ACC112 (cell line): ENCODE results near the gene BPIFB6.

Experiments
- H2AFZ ChIP-seq: fragments of 200-600 bp; sonication (generic); one replicate; pipeline ENCODE4 v1.6.0; 2017; ENCODE audit warnings: antibody characterized with exemption, low read length; ENCODE audit not compliant: unreplicated experiment
- H3K27ac ChIP-seq: fragments of 200-600 bp; sonication (generic); 2 replicates; pipeline ENCODE4 v1.5.1; 2014; ENCODE audit warnings: low read depth, mild to moderate bottlenecking, antibody characterized with exemption, low read length, moderate library complexity
- H3K27me3 ChIP-seq: fragments of 200-600 bp; sonication (generic); 2 replicates; pipeline ENCODE4 v1.6.1; 2014; ENCODE audit warnings: mild to moderate bottlenecking, antibody characterized with exemption, low read length, moderate library complexity, mixed read lengths; ENCODE audit not compliant: insufficient read depth
- H3K36me3 ChIP-seq: fragments of 200-600 bp; sonication (generic); 2 replicates; pipeline ENCODE4 v1.6.1; 2016; ENCODE audit warnings: mild to moderate bottlenecking, antibody characterized with exemption, low read length, moderate library complexity, mixed read lengths; ENCODE audit not compliant: insufficient read depth
- H3K4me1 ChIP-seq: fragments of 200-600 bp; sonication (generic); one replicate; pipeline ENCODE4 v1.6.1; 2016; ENCODE audit warnings: low read length, mixed read lengths; ENCODE audit not compliant: insufficient read depth, unreplicated experiment, control insufficient read depth
- H3K4me3 ChIP-seq: fragments of 200-600 bp; sonication (generic); 2 replicates; pipeline ENCODE4 v1.5.1; 2014; ENCODE audit warnings: mild to moderate bottlenecking, low read depth, low read length
- H3K79me2 ChIP-seq: fragments of 200-600 bp; sonication (generic); one replicate; pipeline ENCODE4 v1.6.0; 2016; ENCODE audit warnings: low read length; ENCODE audit not compliant: control insufficient read depth, unreplicated experiment, insufficient read depth

The BPIFB6 gene

GRCh38 chr20:33010133-33010504, 21.3 kb upstream of the BPIFB6 start:
- Histone ChIP-seq H3K27ac (no peak overlapping the region), H3K27me3 (peaks cover 64% of the 10 kb centered on the region), H3K4me3 (no peak overlapping the region), H3K36me3 (no peaks in the 10 kb centered on the region), H2AFZ (no peak overlapping the region), H3K4me1 (no peaks in the 10 kb centered on the region), H3K79me2 (no peaks in the 10 kb centered on the region)

GRCh38 chr20:33010674-33011449, 20.6 kb upstream of the BPIFB6 start:
- H3K27me3 ChIP-seq, result peaks cover 64% of the 10 kb centered on the region
- H3K4me3 ChIP-seq, result no peak overlapping the region
- H3K4me1 ChIP-seq, result no peaks in the 10 kb centered on the region
- H3K27ac ChIP-seq, result no peak overlapping the region
- H2AFZ ChIP-seq, result no peak overlapping the region
- no peaks in the 10 kb centered on the region for H3K79me2 ChIP-seq
- H3K36me3 ChIP-seq, result no peaks in the 10 kb centered on the region

DNA sequence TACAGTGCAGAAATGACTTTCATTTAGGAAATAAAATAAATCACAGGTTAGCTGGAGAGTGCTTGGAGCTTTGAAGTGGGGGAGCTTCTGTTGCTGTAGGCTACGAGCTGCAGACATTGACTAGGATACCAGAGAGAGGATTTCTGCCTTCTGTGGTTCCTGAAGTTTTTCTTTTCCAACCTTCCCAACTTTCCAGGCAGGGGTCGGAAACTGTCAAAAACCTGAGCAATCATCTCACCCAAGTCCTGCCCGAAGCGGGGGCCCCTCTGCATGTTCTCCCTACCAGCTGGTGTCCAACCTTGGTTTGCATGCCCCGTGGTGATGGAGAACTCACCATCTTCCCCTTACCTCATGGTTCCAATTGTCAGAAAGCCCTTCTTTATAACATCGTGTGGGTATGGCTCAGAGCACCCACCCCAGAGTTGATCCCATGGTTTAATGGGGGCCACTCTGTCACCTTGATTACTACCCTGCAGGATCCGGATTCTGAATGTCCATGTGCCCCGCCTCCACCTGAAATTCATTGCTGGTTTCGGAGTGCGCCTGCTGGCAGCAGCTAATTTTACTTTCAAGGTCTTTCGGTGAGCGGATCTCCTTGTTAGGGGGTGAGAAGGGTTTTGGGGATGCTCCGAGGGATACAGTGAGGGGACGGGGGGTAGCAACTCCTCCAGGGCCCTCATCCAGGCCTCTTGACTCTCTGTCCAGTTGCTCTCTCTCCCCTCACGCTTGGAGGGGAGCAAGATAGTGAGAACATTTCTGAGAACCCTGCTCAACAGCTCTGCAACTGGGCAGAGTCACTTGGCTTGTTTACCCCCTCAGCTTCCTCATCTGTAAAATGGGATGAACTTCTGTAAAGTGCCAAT, 18.9 kb upstream of the BPIFB6 start:
- no peak overlapping the region for H3K27ac ChIP-seq
- H2AFZ ChIP-seq, result no peak overlapping the region
- H3K36me3 ChIP-seq, result no peaks in the 10 kb centered on the region
- H3K27me3 ChIP-seq, result peaks cover 77% of the 10 kb centered on the region
- no peaks in the 10 kb centered on the region for H3K4me1 ChIP-seq
- no peak overlapping the region for H3K4me3 ChIP-seq
- H3K79me2 ChIP-seq, result no peaks in the 10 kb centered on the region

DNA sequence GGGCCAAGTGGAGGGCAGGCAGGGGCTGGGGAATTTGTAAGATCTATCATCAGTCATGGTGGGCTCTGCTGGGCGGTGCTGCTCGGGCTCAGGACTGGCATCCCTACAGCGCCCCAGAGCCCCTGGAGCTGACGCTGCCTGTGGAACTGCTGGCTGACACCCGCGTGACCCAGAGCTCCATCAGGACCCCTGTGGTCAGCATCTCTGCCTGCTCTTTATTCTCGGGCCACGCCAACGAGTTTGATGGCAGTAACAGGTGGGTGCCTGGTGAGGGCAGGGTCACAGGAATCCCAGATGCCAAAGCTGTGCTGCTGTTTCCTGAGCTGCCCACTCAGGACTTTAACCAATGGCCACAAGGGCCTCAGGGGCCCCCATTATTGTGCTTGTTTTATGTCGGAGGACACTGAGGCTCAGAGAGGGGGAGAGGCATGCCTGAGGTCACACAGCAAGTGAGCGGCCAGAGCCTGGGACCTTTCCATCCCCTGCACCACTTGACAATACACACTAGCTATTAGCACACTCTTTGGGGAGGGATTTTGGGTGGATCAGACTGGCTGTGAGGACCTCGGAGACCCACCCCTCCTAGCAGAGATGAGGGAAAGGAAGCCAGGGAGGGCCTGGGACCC, 17.6 kb upstream of the BPIFB6 start:
- H2AFZ ChIP-seq, result no peak overlapping the region
- H3K4me1 ChIP-seq, result no peaks in the 10 kb centered on the region
- H3K27me3 ChIP-seq, result peaks cover 83% of the 10 kb centered on the region
- no peaks in the 10 kb centered on the region for H3K36me3 ChIP-seq
- no peaks in the 10 kb centered on the region for H3K79me2 ChIP-seq
- H3K4me3 ChIP-seq, result no peak overlapping the region
- no peak overlapping the region for H3K27ac ChIP-seq

- H3K4me3 ChIP-seq, result no peak overlapping the region
- peaks cover 82% of the 10 kb centered on the region for H3K27me3 ChIP-seq
- no peaks in the 10 kb centered on the region for H3K36me3 ChIP-seq
- no peaks in the 10 kb centered on the region for H3K4me1 ChIP-seq
- no peak overlapping the region for H3K27ac ChIP-seq
- H3K79me2 ChIP-seq, result no peaks in the 10 kb centered on the region
- H2AFZ ChIP-seq, result no peak overlapping the region
Measured at GRCh38 chr20:33014336-33015113, 16.9 kb upstream of the BPIFB6 start.

DNA sequence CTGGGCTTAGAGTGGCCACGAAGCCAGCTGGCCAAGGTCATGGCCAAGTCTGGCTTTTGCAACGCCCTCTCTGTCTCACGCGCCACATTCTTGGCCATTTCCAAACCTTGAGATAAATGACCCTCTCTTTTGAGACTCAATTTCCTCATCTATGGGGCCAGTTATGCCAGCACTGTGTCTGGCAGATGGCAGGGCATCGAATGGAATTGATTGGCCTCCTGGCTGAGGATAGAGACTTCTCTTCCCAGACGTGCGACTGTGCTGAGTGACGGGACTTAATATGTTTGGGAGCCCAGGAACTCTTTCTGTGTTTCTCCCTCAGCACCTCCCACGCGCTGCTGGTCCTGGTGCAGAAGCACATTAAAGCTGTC, 16.3 kb upstream of the BPIFB6 start:
- no peak overlapping the region for H2AFZ ChIP-seq
- no peaks in the 10 kb centered on the region for H3K36me3 ChIP-seq
- H3K4me1 ChIP-seq, result no peaks in the 10 kb centered on the region
- H3K4me3 ChIP-seq, result no peak overlapping the region
- no peaks in the 10 kb centered on the region for H3K79me2 ChIP-seq
- H3K27me3 ChIP-seq, result peaks cover 76% of the 10 kb centered on the region
- H3K27ac ChIP-seq, result no peak overlapping the region

- Histone ChIP-seq H3K27ac (no peak overlapping the region), H2AFZ (no peak overlapping the region), H3K4me3 (no peak overlapping the region), H3K4me1 (no peaks in the 10 kb centered on the region), H3K79me2 (no peaks in the 10 kb centered on the region), H3K36me3 (no peaks in the 10 kb centered on the region), H3K27me3 (peaks cover 67% of the 10 kb centered on the region)
Measured at GRCh38 chr20:33015700-33016580, 15.5 kb upstream of the BPIFB6 start.

DNA sequence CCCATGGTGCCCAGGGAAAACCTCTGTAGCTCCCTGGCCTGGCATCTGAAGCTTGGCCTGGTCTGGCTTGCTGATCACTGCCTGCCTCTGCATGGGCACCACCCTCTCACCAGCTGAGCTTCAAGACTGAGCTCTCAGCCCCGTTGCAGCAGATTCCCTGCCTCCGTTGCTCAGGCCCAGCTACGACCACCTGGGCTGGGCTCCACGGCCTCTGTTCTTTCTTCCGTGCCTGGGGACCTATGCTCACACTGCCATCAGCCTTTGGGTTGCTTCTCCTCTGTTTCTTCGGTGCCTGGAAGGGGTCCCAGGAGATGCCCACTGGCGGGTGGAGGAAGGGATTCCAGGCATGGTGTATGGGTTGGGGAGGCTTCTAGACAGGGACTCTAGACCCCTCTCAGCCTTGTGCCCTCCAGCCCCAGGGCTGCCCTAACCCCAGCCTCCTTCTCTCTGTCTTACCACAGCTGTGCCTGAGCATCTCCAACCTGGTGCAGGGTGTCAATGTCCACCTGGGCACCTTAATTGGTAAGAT, 14.8 kb upstream of the BPIFB6 start:
- Histone ChIP-seq H3K27me3 (peaks cover 62% of the 10 kb centered on the region), H3K79me2 (no peaks in the 10 kb centered on the region), H3K4me1 (no peaks in the 10 kb centered on the region), H3K4me3 (no peak overlapping the region), H2AFZ (no peak overlapping the region), H3K27ac (no peak overlapping the region), H3K36me3 (no peaks in the 10 kb centered on the region)

DNA sequence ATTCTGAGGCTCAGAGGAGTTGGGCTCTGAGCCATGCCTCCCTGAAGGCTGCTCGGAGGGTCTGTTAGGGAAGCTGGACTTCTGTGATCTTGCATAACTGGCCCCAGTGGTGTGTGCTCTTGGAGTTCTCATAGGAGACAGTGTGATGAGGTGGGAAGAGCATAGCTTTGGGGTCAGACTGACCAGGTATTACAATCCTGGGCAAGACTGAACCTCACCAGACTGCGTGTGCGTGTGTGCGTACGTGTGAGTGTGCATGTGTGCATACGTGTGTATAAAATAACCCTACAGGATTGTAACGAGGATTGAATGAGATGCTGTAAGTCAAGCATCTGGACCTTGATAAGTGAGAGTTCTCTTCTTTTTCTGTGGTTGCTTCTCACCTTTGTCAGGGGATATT, 13.9 kb upstream of the BPIFB6 start:
- peaks cover 62% of the 10 kb centered on the region for H3K27me3 ChIP-seq

More for the DNA sequence above, 13.9 kb upstream of the BPIFB6 start:
- H3K79me2 ChIP-seq, result no peaks in the 10 kb centered on the region
- H3K4me1 ChIP-seq, result no peaks in the 10 kb centered on the region
- no peak overlapping the region for H2AFZ ChIP-seq
- no peaks in the 10 kb centered on the region for H3K36me3 ChIP-seq
- no peak overlapping the region for H3K4me3 ChIP-seq
- no peak overlapping the region for H3K27ac ChIP-seq
